ENCODE data around the gene AXL.
"Not testable (repeated sequence)": the region's sequence is repeated elsewhere in the genome, so short reads cannot be mapped to it uniquely, and the experiment has no call there.

The AXL gene

GRCh38 chr19:41218615-41219507, at the start of gene AXL:
Gene AXL, plus strand, starts transcription at chr19:41219223. Its CDS starts 170 bp downstream, at chr19:41219393.
- no peak for DNase-seq

DNA sequence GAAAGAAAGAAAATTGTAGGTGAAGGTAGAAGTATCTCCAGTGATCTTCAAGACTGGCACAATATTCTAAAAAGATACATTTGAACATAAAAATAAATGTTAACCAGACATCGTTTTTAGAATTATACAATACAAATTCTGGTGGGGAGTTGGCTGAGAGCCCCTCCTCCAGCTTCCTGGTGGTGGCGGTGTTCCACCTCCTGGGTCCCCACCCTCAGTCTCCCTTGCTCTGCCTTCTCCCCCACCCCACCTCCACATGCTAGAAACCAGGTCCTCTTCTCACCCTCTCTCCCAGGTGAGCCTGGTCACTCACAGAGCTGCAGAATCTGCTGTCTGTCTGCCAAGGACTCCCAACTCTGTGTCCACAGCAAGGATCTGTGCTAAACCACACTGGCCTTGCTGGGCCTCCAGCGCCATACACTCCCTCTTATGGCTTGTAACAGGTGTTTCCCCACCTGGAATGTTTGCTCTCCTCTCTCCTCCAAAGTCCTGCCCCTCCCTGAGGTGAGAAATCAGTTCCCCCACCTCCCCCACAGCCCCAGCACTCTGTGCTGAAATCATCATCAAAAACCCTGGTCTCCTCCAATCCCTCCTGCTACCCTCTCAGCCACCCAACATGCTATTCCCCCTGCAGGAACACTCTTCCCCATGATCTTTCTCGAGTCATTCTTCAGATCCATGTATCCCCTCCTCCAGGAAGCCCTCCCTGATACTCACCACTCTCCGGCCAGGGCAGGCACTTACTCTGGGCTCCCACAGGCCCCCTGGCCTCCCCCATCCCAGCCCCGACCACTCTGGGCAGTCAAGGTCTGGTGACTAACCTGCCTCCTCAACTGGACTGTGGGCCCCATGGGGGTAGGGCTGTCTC, 46.5 kb upstream of the AXL start:
- DNase-seq: no peak

GRCh38 chr19:41174297-41174928, 44.6 kb upstream of the AXL start:
- no peak for DNase-seq

GRCh38 chr19:41175801-41176777, 42.9 kb upstream of the AXL start:
- no peak for DNase-seq

DNA sequence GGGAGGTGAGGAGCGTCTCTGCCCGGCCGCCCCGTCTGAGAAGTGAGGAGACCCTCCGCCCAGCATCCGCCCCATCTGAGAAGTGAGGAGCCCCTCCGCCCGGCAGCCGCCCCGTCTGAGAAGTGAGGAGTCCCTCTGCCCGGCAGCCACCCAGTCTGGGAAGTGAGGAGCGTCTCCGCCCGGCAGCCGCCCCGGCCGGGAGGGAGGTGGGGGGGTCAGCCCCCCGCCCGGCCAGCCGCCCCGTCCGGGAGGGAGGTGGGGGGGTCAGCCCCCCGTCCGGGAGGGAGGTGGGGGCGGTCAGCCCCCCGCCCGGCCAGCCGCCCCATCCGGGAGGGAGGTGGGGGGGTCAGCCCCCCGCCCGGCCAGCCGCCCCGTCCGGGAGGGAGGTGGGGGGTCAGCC, 38.9 kb upstream of the AXL start:
- DNase-seq: not testable (repeated sequence)

DNA sequence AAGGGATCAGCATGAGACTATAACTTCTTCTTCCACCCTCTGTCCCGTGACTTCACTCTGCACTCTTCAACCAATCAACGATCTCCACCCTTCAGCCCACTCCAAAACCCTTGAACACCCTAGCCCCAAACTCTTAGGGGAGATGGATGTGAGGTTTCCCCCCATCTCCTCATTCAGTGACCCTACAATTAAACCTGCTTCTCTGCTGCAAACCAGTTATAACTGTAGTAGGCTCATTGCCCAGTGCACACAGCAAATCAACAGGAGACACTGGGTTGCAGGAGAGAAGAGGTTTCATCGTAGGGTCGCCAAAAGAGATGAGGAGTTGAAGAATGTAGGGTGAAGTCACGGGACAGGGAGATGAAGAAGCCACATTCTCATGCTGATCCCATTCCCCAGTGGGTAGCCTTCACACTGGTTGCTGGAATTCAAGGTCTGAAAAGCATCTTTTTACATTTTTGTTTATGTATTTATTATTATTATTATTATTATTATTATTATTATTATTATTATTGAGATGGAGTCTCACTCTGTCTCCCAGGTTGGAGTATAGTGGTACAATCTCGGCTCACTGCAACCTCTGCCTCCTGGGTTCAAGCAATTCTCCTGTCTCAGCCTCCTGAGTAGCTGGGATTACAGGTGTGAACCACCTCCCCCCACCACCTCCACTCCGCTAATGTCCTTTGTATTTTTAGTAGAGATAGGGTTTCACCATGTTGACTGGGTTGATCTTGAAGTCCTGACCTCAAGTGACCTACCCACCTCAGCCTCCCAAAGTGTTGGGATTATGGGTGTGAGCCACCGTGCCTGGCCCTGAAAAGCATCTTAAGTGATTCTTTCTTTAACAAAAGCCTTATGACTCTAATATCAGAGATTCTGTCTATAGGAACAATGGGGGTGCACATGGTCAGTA, 31.8 kb upstream of the AXL start:
- DNase-seq: no peak

DNA sequence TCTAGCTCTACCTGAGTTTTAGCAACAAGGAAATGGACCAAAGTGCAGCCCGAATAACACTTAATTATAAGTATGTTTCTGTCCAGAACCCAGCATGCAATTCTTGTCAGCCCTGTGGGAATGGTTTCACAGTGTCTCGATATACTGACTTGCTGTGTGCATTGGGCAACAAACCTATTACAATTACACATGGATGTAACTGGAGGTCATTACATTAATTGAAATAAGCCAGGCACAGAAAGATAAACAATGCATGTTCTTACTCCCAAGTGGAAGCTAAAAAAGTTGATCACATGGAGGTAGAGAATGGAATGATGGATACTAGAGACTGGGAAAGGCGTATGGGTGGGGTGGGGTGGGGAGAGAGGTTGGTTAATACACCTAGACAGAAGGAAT, 31.1 kb upstream of the AXL start:
- DNase-seq: no peak

DNA sequence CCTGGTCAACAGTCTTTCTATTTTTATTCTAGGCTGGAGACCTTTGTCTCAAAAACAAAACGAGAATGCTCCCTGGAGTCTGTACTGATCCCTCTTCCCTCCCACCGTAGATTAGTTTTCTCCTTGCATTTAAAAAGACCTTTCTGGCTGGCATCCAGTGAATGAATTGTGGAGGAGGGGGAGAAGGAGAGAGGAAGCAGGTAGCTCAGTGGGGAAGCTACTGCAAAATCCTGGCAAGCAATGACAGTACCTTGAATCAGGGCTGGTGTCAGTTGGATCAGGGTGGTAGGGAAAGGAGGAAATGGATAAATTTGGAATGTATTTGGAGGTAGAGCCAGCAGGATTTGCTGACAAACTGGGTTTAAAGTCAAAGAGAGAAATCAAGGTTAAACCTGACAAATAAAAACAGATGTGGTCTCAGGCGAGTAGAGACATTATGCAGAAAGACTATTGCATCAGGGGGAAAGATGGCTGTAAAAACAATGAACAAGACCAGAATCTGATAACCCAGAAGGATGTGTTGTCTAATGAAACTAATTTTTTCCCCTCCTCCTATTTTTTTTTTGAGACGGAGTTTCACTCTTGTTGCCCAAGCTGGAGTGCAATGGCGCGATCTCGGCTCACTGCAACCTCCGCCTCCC, 29.5 kb upstream of the AXL start:
- DNase-seq: no peak

DNA sequence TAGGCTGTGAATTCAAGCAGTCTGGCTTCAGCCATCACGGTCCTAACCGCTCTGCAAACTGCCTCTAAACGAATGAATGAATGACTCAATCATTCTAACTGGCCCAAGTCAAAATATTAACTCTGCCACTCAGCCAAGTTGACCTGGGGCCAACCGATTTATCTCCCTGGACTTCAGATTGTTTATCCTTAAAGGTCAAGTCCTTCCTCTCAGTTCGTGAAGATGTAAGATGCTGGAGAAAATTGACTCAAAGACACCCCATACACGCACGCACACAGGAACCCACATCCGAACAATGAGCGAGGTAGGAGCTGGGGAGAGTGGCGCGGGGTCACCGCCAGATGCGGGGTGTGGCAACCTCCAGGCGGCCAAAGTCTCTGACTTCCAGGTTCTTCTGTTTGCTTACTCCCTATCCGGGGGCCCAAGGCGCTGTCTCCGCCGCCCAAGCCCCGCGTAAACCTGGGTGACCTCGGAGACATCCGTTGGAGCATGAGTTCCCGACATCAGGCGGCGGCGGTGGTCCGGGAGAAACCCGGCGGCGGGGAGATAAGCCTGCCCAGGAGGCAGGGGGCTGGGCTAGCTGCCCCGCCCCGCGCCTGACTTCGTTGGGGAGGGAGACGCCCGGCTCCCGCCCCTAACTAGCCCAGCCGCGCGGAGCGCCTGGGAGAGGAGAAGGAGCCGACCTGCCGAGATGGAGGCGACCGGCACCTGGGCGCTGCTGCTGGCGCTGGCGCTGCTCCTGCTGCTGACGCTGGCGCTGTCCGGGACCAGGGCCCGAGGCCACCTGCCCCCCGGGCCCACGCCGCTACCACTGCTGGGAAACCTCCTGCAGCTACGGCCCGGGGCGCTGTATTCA, 26.2 kb upstream of the AXL start, which contains the start of gene CYP2S1:
Gene CYP2S1 (plus strand): TSS at position 646 of the 856 bp plus-strand sequence. CDS start 46 bp downstream, at position 692.
- no peak for DNase-seq

GRCh38 chr19:41193430-41194156, 25.4 kb upstream of the AXL start:
- DNase-seq: no peak

- no peak for DNase-seq
Measured at GRCh38 chr19:41194157-41194552, 24.9 kb upstream of the AXL start.

- DNase-seq: no peak
Measured at GRCh38 chr19:41195675-41196497, 23.1 kb upstream of the AXL start.

DNA sequence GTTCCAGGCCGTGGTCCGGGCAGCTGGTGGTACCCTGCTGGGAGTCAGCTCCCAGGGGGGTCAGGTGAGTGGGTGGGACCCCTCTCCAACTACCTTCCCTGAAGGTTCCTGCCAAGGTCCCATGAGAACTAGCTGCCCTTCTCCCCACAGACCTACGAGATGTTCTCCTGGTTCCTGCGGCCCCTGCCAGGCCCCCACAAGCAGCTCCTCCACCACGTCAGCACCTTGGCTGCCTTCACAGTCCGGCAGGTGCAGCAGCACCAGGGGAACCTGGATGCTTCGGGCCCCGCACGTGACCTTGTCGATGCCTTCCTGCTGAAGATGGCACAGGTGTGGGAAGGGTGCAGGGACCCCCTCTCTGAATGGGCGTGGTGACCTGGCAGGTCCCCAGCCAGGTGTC, 20.5 kb upstream of the AXL start:
- DNase-seq: no peak

DNA sequence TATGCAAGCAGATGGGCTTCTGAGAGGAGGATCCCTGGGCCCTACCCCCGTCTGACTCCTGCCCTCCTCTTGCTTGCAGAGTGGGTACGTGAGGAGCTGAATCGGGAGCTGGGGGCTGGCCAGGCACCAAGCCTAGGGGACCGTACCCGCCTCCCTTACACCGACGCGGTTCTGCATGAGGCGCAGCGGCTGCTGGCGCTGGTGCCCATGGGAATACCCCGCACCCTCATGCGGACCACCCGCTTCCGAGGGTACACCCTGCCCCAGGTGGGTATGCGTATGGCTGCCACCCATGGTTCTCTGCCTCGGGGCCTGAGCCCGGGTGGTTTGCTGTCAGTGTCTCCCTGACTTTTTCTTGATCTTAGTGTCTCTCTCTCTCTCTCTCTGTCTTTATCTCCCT, 15.7 kb upstream of the AXL start:
- DNase-seq: no peak

DNA sequence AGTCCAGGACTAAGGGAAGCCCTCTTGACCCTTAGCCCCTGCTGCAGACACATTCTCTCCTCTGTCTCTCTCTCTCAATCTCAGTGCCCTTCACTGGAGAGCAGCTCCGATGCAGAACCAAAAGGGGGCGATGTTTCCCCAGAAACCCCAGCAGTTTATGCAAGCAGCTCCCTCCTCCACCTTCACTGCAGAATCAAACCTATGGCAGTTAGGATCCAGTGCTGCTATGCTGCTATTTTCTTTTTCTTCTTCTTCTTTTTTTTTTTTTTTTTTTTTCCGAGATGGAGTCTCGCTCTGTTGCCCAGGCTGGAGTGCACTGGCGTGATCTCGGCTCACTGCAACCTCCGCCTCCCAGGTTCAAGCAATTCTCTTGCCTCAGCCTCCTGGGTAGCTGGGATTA, 14.7 kb upstream of the AXL start:
- not testable (repeated sequence) for DNase-seq

- DNase-seq: no peak
Measured at GRCh38 chr19:41205995-41206394, 13.0 kb upstream of the AXL start.

GRCh38 chr19:41206456-41206855, 12.6 kb upstream of the AXL start:
- no peak for DNase-seq
